ENCODE measurements around the gene WDR37.
"Not testable (repeated sequence)": the region's sequence is repeated elsewhere in the genome, so short reads cannot be mapped to it uniquely, and the experiment has no call there.

Gene WDR37

DNA sequence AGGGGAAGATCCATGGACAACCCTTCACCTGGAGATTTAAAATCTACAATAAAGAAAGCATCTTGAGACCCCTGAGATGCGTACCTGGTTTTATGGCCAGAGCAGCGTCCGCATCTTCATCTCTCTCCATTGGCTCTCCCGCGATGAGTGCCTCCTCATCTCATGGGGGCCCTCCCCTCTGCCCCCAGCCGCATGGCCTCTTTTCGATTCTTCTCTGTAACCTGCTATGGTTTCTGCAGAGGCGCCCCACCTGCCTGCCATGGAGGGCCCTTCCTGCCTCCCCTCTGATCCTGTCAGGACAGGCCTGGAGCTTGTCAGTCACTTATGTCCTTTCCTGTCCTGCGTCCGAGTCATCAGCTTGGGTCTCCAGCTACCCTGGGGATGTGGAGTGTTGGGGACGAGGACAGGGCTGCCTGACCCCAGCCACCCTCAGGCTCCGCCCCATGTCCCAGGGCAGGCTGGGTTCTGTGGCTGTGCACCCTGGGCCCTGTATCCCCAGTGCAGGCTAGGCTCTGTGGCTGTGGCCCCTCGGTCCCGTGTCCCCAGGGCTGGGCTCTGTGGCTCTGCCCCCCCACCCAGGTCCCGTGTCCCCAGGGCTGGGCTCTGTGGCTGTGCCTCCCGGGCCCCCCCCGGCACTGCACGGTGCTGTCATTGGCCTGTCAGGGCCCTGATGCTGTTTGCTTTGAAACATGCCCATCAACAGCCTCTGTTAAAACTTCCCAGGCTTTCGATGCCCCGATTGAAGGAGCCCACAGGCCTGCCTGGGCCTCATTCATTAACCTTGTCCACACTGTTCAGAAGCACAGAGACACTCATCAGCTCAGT, 99.8 kb downstream of the WDR37 start:
- DNase-seq: no peak

DNA sequence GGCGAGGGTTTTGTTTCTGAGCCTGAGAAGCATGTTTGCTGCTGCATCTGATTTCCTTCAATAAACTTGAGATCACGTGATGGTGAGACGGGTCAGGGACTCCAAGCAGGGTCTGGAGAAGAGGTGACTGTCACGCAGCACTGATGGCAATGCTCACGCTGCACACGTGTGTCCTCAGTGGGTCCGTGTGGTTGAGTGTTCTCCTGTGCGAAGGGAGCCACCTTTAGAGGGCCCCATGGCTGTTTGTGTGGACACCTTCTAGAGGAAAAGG, 100.4 kb downstream of the WDR37 start:
- no peak for DNase-seq

DNA sequence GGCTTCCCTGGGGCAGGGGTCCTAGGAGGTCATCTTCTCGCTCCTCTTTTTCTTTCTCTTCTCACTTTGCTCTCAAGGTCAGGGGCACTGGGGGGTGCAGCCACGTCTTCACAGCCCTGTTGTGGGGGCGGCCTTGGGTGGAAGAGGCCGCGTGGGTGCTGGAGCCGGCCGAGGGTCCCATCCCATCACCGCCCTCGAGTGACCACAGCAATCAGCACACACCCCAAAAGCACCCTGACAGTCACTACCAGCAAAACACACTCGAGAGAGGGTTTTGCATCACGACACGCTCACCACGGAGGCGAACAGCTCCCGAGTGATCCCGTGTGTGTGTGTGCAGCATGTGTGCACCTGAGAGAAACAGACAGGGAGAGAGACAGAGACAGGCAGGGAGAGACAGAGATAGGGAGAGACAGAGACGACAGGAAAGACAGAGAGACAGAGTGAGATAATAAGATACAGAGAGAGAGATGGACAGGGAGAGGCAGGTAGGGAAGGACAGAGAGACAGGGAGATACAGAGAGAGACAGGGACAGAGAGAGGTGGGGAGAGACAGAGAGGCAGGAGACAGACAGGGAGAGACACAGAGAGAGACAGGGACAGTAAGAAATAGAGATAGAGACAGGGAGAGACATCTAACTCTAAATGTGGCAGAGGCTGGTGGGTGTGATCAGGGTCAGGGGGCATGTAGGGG, 100.9 kb downstream of the WDR37 start:
- DNase-seq: no peak

DNA sequence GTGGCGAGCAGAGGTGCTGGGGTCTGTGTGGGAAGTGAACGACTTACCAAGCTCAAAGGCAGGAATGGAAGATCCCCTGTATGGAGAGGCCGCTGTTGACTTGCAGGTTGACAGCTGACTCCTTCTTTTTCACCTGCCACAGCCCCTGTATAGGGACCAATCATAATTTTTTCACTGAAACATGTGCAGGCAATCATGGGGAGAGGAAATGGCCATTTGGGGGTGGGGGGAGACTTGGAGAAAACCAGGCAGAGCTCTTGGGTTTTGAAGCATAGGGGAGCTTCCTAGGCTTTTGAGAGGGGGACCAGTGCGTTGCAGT, 101.4 kb downstream of the WDR37 start:
- DNase-seq: no peak

DNA sequence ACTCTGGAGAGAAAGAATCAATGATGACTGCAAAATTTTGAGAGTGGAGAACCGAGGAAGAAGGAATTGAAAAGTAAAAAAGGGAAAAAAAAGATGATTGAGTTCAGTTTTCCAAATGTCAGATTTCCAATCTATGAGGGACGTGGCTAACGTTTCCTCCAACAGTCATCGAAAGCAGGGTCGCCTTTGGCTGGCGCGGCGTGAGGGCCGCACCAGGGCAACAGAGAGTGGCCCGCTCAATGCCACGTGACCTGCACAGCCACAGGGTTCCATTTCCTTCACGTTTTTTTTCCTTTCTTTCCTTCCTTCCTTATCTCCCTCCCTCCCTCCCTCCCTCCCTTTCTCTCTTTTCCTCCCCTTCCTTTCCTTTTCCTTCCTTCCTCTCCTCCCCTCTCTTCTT, 101.9 kb downstream of the WDR37 start:
- no peak for DNase-seq

DNA sequence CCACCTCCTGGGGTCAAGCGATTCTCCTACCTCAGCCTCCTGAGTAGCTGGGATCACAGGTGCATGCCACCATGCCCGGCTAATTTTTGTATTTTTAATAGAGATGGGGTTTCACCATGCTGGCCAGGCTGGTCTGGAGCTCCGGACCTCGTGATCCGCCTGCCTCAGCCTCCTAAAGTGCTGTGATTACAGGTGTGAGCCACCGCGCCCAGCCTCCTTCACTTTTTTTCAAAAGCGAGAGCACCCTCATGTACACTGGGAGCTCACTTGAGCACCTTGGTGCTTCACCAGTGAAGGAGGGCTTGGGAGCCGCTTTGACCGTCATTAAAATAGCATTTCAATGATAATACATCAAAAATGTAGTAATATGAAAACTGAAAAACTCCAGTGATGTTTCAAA, 102.4 kb downstream of the WDR37 start:
- not testable (repeated sequence) for DNase-seq

DNA sequence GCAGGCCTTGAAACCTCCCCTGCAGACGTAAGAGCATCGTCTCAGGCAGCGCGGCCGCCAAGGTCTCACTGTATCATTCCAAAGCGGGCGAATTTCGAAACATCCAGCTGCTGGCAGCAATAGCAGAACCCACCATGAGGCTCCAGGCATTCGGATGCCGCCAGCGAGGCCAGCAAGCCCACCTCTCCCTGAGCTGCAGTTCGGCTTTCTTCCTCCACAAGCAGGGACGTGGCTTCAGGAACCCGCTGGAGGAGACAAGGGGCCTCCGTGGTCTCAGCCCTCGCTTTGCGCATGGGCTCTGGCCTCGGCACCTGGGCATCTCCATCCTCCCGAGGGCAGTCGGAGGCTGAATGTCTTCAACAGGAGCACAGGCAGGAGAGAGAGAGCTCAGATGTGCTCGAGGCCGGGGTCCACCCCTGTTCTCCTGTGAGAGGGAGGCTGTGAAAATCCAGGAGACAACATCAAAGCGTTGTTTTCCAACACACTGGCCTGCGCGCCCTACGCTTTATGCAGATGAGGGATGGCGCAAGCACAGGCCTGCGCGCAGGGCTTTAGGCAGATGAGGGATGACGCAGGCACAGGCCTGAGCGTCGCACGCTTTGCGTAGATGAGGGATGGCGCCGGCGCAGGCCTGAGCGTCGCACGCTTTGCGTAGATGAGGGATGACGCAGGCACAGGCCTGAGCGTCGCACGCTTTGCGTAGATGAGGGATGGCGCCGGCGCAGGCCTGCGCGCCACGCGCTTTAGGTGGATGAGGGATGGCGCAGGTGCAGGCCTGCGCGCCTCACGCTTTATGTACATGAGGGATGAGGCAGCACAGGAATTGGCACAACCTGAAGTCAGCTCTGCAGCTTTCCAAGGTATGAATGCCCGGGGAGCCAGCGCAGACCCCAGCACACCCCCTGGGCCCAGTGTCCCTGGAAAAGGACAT, 103.2 kb downstream of the WDR37 start:
- no peak for DNase-seq

DNA sequence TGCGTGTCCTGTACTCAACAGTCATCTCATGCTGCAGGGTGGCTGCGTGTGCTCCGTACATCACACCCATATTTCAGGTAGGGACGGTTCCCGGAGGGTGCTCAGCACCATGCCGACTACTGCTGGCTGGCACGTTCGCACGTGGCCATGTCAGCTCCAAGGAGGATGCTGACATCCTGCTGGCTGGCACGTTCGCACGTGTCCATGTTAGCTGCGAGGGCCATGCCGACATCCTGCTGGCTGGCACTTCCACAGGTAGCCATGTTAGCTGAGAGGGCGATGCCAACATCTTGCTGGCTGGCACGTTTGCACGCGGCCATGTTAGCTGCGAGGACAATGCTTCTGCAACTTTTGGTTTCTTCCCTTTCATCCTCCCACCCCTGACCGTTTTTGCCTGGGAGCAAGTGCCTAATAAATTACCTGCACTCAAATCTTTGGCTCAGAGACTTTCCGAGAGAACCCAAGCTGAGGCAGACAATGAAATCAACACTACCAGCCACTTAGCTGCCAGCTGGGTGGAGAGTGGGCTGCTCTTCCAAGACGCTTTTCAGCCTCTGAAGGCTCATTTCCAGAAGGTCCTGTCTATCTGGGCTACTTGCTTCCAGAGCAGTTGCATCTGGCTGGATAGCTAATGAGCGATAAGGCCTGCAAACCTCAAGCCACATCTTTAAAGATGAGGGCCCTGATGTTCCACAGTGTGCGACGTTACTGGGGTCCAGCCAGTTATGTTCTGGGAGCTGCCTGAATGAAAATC, 104.6 kb downstream of the WDR37 start:
- DNase-seq: no peak

DNA sequence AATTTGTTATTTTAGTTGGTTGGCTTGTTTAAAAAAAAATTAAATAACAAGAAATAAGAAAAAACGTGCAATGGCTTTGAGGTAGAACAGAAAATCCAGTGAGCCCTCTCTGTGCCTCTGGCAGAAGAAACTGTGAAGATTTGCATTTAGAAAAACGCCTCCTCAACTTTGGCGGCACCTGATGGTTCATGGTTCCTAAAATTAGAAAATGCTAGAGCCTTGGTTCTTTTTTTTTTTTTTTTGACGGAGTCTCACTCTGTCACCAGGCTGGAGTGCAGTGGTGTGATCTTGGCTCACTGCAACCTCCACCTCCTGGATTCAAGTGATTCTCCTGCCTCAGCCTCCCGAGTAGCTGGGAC, 105.1 kb downstream of the WDR37 start:
- not testable (repeated sequence) for DNase-seq

DNA sequence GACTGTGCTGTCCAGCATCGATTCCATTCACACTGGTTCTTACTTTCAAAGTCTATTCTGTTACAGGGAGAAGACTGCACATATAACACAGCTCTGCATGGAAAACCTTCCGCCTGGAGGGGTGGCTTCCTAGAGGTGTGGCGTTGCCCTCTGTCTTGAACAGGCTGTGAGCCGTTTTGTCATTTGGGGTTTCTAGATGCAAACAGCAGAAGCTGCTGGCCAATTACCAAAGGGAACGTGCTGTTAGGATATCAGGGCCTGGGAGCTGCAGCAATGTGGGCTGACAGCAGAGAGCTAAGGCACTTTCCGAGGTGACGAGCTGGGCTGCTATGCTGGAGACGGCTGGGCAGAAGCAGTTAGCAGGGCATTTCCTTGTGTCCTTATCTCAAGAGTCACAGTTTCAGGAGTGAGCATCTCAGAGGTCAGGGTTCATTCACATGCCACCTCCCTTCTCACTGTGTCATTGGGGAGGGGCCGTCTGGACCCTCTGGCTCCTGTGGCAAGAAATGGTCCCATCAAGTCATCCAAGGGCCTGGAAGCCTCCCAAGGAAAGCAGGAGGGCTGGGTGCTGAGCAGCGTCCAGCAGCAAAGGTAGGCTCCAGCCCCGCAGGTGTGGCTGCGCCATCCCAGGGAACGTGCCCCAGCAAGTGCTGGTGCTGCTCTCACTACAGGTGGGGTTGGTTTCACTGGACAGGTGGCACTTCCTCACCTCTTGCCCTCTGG, 106.5 kb downstream of the WDR37 start:
- DNase-seq: no peak

DNA sequence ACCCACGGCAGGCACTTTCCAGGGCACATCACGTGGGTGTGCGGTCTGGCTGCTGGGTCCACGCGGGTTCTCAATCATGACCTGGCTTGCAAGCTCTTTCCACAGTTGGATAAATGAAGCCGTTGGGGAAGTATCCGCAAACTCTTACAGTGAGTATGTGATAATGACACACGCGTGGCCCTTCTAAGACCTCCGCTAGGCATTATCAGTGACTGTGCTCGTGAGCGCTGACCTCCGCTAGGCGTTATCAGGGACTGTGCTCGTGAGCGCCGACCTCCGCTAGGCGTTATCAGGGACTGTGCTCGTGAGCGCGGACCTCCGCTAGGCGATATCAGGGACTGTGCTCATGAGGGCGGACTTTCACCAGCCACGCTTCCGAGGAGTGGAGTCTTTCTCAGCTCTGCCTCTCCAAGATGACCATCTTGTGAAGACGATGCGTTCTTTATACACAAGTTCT, 107.0 kb downstream of the WDR37 start:
- no peak for DNase-seq

DNA sequence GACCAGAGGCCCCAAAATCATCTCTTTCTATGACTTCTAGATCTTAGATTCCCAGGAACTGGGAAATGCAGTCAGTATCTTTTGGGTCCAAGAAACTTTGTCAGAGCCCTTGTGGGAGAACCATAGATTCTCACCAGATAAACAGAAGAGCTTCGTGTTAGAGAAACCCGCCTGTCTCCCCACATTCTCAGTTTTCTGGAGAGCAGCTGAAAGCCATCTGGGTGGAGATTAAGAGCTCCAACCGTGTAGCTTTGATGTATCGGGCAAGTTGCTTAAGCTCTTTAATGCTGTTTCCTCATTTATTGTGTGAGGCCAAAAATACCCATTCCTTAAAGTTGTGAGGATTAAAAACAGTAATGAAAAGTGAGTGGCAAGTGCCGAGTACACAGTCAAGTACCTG, 107.6 kb downstream of the WDR37 start:
- no peak for DNase-seq

DNA sequence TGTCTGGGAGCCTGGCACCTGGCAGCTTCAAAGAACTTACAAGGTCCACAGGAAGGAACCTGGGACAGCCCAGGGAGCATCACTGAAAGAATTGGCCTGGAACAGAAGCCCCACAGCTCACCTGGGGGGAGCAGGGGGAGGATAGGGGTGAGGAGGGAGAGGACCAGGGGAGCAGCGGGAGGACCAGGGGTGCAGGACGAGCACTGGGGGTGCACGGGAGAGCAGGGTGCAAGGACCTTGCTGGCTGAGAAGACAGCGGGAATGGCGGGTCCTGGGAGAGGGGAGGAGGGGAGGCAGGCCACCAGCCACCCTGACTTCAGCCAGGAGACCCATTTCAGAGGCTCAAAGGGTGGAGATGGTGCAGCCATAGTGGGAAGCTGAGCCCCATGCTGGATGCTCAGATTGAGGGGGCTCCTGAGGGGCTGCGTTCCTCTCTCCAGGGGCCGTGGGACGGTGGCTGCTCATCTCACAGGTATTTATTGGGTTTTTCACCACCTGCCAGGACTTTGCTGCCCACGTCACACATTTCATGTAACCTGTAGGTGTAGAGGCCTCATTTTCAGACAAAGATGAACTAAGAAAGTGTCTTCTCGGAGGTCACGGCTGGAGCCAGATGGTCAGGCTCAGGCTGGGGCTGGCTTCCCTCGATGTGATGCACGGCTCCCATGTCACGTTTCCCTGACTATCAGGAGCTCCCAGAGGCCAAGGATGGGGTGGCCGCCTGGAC, 110.1 kb downstream of the WDR37 start:
- DNase-seq: no peak

DNA sequence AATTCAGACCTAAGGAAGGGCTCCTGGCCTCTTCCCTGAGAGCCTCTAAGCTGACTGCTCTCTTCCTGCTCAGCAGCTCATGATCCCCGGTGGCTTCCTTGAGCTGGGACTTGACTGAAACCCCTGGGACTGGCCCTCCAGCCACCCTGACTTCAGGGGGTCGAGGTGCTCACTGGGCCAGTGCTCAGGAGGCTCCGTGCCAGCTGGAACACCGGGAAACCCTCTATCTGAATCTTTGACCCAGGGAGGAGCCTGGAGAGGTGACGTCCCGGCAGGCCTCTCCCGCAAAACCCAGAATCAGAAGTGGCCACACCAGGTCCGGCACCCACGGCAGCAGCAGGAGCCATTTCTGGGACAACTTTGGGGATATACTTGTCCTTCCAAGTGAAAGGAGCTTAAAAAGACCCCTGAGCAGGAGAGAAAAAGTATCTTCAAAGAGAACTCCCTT, 110.7 kb downstream of the WDR37 start:
- no peak for DNase-seq

DNA sequence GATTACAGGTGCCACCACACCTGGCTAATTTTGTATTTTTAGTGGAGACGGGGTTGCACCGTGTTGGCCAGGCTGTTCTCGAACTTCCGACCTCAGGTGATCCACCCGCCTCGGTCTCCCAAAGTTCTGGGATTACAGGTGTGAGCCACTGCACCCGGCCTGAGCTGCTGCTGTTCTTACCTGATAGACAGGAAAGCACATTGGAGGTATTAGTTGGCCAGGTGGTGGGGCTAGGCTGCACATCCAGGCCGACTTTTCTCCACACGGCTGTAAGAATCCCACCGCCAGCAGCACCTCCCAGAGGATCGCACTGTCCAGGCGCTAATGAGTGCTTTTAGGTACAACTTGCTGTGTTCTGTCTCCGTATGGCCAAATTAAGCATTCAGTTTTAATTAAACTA, 112.6 kb downstream of the WDR37 start:
- DNase-seq: no peak

DNA sequence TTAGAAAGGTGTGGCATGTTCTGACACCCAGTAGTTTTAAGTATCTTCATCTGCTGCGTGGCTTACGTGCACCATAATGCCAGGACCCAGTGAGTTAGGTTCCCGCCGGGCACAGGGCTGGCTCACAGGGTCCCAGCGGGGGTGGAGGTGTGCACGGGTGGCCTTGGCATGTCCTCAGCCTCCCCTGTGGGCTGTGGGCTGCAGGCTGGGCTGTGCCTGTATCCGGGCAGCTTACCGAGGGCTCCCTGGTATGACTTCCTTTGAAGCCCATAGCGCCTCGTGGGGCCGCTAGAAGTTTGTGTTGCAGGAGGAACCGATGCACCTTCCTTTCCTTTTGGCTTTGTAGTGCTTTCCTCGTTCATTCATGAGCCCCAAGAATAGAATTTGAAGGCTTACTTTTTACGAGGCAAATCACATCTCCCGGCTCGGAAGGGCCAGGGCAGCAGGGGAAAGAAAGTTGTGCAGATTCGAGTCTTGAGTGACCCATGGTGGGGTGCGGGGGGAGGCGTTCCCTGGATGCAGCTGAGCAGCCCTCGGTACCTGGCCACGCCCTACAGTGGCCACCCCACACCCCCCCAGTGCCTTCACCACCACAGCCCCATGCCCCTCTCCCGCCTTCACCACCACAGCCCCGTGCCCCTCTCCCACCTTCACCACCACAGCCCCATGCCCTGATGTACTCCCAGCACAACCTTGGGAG, 113.2 kb downstream of the WDR37 start:
- no peak for DNase-seq

DNA sequence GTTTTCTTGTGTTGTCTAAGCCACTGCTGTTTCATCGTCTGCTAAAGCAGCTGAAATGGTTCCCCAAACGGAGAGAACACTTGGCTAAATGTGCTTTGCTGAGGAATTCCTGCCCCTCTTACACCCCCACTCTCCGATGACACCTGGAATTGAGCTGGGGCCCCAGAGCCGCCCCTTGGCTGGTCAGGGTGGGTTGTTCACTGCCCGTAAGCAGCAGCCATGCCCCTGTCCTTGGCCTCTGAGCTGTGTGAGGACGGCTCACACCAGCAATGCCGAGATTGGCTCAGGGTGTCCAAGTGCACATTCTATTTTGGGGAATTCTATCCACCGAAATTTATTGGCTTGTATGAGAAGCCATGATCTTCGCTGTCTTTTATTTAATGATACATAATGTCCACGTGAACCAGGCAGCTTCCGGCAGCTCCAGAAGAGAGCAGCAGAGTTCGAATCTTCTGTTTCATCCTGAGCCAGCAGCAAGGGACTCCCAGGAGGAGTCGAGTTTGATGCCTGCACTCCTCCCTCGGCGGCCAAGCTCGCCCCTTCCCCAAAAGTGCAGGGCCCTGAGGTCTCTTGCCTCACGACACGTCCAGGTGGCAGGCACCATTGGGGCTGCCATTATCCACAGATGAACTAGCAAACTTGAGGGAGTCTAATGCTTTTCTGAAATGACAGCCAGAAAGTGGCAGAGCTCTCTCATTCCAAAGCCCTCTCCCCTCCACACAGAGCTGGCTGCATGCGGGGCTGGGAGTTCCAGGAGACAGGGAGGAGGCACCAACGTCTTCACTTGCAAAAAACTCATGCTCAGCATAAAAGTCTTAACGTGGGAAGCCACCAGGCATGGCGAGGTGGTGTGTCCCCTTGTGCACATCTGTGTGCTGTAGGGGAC, 114.0 kb downstream of the WDR37 start:
- no peak for DNase-seq

DNA sequence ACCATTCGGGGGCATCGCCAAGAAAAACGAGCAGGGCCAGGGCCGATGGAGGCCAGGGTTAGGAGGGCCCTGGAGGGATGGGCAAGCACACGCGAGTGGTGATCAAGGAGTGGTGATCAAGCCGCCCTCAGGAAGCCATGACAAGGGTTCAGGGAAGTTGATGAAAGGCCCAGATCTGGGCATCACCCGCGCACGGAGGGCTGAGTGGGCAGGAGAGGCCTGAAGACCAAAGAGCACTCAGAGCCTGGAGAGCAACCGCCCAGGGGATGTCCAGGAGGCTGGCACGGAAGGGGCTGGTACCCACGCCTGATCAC, 114.6 kb downstream of the WDR37 start:
- no peak for DNase-seq

DNA sequence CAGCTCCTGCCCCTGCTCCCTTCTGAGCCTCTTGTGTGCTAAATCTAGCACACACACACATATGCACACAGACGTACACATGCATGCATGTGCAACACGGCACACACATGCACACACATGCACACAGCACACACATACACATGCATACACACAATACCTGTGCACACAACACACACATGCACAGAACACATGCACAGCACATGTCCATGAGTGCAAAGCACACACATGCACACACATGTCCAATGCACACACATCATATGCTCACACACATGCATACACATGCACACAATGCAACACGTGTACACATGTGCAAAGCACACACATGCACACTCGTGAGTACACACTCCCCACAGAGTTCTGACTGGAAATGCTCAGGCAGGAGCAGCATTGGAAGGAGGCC, 115.0 kb downstream of the WDR37 start:
- no peak for DNase-seq

DNA sequence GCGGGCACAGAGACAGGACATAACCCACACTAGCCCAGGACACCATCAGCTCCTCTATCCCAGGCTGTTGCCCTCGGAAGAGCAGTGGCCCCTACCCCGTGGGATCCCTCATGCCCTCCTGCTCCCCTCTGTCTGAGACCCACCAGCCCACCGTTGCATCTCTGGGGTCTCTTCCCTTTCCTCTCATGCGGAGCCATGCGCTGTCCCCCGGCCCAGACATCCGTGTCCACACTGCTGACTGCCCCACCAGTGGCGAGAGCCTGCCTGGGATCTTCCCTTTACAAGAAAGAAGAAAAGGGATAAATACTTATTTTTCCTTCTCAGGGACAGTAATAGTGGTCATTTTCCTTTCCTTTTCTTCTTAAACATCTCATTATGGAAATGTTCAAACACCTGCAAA, 115.4 kb downstream of the WDR37 start:
- no peak for DNase-seq
